NCI-H2227 treated with DMSO at 0.1 percent for 48 hours (cell line): ENCODE data around the gene SH2B3.
"Not testable (repeated sequence)": the region's sequence is repeated elsewhere in the genome, so short reads cannot be mapped to it uniquely, and the experiment has no call there.

ENCODE experiments used
- DNase-seq: peaks from one replicate; lab custom pipeline; 2025; lab: John Stamatoyannopoulos, UW

The SH2B3 gene

DNA sequence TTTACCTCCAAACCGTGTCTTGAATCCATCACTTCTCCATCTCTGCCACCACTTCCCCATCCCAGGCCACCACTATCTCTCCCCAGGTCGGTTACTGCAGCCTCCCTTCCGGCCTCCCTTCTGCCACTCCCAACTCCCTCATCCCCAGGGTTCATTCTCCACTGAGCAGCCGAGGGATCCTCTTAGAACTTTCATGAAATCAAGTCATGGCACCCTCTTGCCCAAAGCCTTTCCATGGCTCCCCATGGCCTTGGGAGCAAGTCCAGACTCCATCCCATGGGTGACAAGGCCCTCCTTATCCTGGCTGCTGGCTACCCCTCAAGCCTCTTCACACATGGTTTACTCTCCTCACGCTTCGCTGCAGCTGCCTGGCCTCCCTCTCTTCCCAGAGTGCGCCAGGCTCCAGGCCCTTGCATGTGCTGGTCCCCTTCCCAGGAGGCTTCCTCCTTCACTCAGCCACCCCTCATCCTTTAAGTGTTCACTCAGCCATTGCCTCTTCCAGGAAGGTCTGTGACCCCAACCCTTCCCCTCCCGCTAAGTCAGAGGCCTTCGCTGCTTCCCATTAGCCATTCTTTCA lies 17.9 kb upstream of the SH2B3 start:
- no peak for DNase-seq

DNA sequence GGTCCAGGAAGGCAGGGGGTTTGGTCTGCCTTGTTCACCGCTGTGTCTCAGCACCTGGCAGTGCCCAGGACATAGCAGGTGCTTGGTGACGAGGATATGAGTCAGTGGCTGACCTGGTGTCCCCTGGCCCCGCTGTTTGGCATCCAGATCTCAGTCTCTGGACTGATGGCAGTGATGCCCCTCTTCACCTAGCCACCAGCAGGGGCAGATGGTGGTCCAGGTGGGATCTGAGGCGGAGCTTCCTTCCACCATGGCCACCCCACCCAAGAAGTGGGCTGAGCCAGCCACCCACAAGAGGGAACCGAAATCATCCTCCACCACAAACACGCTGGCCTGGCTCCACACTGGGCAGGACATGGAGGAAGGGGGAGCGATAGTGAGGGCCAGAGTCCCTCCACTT lies 16.1 kb upstream of the SH2B3 start:
- DNase-seq: no peak

DNA sequence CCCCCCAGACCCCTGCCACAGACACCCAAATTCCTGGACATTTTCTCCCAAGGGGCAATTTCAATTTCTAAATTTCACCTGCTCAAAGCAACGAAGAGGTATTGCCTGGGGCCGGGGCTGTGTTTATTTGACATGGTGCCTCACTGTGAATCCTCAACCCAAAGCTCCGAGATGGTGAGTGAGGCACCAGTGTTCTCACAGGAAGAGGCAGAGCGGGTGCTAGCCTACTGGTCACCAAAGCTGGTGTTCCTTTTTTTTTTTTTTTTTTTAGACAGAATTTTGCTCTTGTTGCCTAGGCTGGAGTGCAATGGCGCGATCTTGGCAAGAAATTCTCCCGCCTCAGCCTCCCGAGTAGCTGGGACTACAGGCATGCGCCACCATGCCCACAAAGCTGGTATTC lies 14.8 kb upstream of the SH2B3 start:
- no peak for DNase-seq

DNA sequence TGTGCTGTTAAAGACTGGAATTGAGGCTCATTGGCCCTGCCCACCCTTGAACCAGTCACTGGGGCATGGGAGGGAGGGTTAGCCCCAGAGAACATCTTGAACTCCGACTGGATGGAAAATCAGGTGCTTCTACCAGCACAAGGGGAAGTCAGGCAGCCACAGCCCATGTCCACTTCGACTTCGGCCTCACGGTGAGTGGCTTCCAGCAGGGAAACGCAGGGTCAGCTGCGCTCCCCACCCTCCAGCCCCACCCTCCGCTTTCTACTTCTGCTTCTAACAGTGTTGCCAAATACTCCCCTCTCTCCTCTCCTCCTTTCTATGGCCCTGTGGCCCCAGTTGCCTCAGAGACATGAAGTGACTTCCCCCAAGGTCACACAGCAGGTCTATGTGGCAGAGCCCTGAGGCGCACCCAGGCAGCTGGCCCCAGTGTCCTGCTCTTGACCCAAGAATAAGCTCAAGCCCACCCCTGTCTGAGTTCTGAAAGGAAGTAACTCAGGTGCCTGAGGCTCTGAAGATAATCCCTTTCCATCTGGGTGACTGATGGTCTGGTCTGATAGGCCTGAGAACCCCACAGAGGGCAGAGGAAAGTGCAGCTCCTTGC lies 11.9 kb upstream of the SH2B3 start:
- DNase-seq: no peak

DNA sequence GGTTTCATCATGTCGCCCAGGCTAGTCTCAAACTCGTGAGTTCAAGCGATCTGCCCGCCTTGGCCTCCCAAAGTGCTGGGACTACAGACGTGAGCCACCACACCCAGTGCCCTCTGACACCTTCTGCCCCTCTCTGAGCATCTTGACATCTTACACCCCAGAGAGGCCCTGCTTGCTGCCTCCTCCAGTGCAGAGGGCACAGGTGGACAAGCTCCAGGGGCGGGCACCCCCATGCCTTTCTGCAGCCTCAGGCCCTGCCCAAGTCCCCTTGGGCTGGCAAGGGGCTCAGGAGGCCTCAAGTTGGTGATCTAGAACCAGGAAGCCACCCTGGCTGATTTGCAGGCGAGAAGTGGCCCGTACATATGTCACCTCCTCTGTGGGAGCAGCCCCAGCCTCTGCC lies 11.2 kb upstream of the SH2B3 start:
- DNase-seq: no peak

DNA sequence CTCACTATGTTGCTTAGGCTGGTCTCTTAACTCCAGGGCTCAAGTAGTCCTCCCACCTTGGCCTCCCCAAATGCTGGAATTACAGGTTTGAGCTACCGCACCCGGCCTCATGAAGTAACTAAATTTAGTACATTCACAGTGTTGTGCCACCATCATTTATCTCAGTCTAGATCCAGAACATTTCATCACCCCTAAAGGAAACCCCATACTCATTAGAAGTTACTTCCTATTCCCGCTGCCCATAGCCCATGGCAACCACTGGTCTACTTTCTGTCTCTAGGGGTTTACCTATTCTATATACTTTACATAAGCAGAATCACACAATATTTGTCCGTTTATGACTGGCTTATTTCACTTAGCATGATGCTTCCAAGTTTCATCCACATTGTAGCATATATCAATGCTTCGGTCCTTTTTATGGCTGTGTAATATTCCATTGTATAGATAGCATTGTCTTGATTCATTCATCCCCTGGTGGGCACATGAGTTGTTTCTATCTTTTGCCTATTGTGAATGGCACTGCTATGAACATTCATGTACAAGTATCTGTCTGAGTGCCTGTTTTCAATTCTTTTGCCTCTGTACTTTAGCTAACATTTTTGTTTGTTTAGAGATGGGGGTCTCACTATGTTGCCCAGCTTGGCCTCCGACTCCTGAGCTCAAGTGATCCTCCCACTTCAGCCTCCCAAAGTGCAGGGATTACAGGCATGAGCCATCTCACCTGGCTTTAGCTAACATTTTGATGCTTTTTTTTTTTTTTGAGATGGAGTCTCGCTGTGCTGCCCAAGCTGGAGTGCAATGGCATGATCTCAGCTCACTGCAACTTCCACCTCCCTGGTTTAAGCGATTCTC lies 10.2 kb upstream of the SH2B3 start:
- no peak for DNase-seq

DNA sequence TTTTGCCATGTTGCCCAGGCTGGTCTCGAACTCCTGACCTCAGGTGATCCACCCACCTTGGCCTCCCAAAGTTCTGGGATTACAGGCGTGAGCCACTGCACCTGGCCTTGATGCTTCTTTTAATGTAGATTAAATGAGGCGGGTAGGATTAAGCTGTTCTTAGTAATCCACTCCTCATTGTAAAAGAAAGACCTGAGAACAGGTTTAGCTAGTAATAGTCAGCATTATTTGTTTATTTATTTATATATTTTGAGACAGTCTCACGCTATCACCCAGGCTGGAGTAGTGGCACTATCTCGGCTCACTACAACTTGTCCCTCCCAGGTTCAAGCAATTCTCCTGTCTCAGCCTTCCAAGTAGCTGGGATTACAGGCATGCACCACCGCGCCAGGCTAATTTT lies 9.5 kb upstream of the SH2B3 start:
- DNase-seq: not testable (repeated sequence)

DNA sequence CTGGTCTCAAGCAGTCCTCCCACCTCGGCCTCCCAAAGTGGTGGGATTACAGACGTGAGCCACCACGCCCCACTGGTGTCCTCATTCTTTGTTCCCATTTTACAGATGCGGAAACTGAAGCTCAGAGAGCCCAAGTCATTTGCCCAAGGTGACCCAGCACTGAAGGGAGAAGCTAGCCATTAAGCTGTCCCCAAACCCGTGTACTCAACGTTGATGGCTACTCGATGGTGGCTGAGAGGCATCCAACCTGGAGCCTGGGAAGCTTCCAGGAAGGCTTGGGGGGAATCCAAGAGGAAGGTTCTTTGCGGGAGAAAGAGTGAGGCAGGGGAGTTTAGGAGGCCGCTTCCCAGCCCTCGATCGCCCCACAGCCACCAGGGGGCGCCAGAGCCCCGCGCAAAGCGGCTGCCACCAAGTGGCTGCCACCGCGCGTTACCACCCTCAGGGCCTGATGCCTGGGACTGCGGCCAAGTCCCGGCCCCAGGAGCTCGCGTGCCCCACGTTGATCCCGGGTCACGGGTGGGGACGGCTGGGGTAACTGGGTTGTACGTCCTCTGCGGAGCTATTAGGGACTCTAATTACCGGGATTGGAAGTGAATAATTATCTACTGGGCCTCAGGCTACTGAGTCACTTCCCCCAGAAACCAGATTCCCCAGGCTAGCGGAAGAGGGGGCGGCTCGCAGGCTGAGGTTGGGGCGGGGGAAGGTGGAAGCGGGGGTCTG lies 8.8 kb upstream of the SH2B3 start:
- peak; percentile 61 for DNase-seq

DNA sequence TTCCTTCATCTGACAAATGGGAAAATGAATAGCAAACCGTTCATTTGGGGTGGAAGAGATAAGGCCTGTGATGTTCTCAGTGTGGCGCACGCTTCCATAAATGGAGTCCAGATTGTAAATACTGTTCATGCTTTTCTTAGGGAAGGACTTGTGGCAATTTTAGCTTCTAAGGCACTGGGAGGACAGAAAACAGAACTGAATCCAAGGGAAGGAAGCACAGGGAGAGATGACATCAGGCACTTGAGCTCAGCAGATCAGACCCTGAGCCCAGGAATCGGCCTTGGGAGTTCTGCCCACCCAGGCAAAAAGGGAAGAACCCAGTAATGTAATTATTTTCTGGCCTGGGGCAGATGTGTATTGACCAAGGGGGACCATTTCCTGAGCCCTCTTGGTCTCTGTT lies 7.2 kb upstream of the SH2B3 start:
- DNase-seq: no peak

DNA sequence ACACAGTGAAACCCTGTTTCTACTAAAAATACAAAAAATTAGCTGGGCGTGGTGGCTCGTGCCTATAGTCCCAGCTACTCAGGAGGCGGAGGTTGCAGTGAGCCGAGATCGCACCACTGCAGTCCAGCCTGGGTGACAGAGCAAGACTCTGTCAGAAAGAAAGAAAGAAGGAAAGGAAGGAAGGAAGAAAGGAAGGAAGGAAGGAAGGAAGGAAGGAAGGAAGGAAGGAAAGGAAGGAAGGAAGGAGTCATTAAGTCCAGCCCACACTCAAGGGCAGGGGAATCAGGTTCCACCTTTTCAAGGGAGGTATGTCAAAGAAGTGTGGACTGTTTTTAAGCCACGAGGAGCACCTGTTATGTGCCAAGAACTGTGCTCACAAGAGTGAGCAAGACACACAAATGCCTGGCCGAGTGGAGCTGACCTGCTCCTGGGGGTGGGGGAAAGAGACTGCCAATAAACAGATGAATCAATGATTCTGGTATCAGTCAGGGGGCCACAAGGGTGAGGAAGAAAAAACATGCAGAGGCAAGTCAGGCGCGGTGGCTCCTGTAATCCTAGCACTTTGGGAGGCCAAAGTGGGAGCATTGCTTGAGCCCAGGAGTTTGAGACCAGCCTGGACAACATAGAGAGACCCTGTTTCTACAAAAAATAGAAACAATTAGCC lies 5.8 kb upstream of the SH2B3 start:
- DNase-seq: not testable (repeated sequence)

DNA sequence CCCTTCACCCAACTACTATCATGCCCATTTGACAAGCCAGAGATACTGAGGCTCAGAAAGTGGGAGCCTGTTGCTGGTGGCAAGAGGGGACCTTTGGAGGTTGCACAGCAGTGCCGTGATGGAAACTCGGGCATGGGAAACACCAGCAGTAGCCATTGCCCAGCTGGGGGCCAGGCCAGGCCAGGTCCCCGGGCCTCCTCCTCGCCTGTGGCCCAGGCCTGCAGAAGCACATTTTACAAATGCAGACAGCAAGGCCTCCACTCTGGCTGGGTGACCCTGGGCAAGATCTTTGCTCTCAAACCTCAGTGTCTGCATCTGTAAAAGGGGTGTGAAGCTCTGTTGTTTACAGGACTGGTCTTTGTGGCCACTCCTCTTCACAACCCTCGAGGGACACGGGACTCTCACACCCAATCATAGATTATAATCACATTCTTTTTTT lies 4.5 kb upstream of the SH2B3 start:
- DNase-seq: no peak

DNA sequence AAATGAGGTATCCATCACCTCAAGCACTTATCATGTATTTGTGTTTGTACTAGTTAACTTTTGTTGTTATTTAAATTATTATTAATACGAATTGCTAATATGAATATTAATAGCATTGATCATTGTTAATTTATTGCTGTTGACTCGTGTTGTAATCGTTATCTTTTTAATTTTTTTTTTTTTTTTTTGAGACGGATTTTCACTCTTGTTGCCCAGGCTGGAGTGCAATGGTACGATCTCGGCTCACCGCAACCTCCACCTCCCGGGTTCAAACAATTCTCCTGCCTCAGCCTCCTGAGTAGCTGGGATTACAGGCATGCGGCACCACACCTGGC lies 3.3 kb upstream of the SH2B3 start:
- DNase-seq: not testable (repeated sequence)

DNA sequence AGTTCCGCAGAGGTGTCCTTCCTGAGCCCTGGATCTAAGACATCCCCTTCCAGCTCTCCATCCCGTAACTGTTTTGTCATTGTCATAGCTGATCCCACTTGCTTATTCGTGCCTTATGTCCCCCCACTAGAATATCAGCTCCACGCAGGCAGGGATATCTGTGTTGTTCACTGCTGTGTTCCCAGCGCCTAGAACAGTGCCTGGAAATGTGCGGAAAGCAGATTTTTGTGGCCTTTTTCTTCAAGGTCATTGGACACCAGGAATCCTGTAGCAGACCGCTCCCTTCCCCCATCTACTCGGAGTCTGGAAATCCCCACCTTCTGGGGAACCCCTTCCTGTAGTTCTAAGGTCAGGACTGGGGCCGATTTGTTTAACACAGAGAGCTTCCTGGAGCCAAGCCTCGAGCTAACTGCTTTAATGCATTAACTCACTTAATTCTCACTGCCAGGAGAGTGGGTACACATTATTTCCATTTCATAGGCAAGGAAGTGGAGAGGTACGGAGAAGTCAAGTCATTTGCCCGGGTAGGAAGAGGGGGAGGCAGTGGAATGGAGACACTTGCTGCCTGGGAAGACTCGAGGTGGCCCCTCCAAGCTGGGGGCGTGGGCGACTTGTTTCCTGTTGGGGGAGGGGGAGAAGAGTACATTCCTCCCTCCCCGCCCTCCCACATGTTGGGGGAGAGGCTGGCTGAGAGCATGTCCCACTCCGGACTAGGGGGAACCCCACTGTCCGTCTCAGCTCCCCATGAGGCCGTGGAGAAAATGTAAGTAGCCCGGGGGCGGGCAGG lies 1.2 kb upstream of the SH2B3 start:
- DNase-seq: no peak

DNA sequence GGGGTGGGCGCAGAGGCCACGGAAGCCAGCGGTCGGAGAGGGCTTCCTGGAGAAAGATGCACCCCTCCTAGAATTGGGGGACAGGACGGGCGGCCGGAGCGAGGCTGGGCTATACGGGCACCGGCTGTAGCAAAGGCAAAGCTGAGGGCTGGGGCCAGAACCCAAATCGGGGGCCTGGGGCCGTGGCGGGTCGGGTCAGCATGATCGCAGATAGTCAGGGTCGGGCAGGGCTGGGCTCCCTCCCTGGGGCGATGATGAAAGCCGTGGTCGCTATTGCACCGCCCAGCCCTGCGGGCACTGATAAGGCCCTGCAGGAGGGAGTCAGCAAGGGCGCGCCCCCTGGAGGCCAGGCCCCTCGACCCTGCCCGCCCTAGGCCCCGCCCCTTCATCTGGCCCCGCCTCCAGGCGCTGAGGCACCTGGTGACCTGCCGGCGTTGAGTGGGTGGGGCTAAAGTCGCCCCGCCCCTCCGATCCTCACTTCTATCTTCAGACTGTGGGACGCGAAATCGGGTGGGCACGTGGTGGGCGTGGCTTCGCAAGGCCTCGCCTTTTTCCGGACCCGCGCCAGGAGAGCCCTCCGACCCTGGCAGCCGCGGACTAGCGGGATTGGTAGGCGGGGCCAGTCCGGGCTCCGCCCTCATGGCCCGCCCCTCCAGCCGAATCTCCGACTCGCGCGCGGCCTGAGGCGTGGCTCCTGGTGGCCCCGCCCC lies 419 bp upstream of the SH2B3 start:
- DNase-seq: peak; percentile 93

DNA sequence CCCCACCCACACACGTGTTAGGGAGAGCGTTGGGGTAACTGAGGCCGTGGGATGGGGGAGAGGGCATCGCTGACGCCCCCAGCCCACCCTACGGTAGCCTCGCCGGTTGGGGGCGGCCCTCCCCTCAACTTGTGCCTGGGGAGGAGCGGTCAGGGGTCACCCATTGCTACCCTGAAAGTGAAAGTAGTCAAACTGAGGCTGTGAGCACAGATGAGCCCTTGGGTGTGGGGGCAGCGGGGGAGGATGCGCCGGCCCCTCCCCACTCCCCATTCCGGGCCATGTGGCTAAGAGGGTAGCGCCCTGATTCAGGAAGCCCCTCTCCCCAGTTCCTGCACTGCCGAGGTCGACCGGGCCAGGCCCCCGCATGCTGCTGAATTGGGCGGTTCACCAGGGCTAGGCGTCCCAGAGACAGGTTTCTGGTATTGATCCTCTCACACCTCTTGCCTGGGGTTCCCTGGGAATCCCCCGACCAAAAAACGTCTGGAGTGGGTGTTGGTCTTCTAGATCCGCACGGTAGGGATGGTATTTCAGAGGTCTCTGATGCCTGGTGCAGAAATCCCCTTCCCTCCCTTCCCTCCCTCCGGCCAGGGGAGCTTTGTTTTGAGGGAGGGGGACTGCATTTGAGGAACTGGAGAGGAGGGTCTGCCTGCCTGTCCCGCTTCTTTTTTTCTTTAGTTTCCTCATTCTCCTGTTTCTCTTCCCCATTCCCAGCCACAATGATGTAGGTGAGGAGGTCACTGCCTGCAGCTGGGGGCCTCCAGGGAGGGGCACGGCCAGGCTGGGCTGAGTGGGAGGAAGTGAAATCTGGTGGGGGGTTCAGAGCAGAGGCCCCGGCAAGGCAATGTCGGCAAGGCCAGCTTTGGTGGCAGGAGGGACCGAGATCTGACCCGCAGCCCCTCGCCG lies 1.0 kb downstream of the SH2B3 start:
- DNase-seq: no peak

DNA sequence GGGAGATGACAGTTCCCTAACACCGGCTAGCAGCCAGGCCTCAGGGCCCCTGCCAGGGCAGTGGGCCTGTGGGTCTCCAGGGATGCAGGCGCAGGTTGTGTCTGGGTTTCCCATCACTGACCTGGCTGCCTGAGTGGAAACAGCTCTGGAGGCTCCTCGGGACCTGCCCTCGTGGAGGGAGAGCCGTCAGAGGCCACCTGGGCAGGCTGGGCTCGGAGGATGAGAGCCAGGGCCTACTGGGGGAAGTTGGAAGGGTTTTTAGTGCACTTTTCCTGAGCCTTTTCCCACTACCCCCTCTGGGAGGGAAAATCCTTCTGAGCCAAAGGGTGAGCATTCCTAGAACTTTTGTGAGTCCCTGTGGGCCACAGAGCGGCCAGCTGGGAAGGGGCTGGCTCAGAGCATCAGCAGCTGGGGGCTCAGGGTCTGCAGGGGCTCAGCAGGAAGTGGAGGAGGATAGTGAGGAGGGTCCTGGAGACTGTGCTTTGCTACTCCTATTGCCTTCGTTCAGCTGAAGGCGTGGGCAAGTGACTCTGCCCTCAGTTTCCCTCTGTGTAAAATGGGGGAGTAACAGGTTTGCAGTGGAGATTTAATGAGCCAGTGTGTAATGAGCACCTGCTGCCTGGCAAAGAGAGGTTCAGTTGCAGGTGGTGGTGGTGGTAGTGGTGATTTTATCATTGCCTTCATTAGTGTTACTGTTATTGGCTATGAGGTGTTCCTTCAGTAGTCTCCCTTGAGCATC lies 1.8 kb downstream of the SH2B3 start:
- DNase-seq: no peak

DNA sequence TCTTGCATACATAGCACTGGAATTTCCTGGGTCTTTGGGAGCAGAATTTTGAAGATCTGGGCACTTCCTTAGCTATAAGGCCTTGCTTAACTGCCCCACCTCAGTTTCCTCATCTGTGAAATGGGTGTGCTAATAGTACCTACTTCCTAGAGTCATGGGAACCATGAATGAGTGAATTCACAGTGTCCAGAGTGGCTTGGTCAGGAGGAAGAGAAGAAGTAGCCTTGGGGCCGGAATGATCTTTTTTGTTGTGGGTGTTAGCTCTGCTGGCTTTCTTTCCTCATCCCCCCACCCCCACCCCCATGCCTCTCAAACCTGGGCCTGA lies 2.4 kb downstream of the SH2B3 start:
- DNase-seq: no peak

DNA sequence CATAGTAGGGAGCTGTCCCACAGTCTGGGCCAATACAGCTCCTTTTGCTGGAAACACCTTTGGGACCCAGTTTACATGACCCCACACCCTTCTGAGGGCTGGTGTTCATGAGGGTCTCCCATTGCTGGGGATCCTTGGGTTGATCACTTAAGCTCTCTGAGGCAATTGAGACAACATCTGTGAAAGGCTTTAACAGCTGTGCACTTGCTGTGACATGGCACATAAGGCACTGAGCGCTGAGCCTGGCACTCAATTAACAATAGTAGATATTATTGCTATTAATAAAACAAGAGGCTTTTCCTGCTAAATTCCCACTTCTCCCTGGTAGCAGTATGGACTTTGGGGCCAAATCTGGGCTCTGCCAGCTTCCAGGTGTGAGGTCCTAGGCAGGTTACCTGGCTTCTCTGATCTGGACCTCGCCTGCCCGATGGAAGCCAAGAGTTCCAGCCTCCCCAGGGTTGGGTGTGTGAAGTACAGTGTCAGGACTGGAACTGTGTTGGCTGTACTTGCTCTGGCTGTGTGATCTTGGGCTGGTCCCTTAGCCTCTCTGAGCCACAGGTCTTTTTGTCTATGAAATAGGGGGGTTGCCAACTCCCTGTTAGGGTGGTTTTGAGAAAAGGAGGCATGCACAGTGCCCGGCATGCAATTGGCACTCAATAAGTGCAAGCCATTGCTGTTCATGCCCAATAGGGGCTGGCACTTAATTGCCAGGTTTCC lies 3.1 kb downstream of the SH2B3 start:
- no peak for DNase-seq

DNA sequence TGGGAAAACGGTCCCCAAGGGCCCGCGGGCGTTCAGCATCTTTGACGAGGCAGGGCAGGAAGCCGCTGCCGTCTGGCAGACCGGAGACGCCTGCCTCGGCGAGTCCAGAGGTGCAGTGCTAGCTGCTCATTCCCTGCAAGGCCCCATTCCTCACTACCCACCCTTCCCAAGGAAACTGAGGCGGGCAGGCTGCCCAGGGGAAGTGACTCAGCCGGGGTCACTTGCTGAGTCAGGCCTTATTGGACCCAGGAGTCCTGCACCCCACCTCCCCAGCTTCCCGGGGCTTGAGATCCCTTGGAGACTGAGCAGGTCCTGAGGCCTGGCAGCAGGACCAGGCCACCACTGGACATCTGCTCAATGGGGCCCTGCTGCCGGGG lies 3.7 kb downstream of the SH2B3 start:
- no peak for DNase-seq
